ENCODE measurements around the gene C19orf44.

The C19orf44 gene

GRCh38 chr19:16566161-16566560 lies 70.0 kb downstream of the C19orf44 start:
- DNase-seq (ENCODE audit: low spot score), result no peak
- TF ChIP-seq, protein P1, sequence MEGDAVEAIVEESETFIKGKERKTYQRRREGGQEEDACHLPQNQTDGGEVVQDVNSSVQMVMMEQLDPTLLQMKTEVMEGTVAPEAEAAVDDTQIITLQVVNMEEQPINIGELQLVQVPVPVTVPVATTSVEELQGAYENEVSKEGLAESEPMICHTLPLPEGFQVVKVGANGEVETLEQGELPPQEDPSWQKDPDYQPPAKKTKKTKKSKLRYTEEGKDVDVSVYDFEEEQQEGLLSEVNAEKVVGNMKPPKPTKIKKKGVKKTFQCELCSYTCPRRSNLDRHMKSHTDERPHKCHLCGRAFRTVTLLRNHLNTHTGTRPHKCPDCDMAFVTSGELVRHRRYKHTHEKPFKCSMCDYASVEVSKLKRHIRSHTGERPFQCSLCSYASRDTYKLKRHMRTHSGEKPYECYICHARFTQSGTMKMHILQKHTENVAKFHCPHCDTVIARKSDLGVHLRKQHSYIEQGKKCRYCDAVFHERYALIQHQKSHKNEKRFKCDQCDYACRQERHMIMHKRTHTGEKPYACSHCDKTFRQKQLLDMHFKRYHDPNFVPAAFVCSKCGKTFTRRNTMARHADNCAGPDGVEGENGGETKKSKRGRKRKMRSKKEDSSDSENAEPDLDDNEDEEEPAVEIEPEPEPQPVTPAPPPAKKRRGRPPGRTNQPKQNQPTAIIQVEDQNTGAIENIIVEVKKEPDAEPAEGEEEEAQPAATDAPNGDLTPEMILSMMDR (IDR thresholded peaks at IDR 0.05; ENCODE audit: extremely low read depth, missing control alignments), result no peak

DNA sequence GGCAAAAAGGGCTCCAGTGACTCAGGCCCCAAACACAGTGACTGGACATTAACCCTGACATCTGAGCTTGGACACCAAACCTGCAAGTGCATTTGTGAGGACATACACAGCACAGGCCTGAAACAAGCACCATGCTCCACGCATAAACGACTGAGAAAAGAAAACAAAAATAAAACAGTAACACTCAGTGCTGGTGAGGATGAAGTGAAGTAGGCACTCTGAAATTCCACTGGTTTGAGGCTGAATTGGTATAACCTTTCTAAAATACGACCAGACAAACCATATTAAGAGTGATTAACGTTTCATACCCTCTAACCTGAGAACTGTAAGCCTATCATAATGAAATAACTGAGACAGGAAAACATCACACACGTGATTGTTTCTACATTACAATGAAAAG lies 70.5 kb downstream of the C19orf44 start:
- no peak for DNase-seq (ENCODE audit: low spot score)
- TF ChIP-seq, protein P1 (IDR thresholded peaks at IDR 0.05; ENCODE audit: extremely low read depth, missing control alignments), result no peak

GRCh38 chr19:16569609-16570320 lies 73.6 kb downstream of the C19orf44 start:
- DNase-seq (ENCODE audit: low spot score), result no peak
- TF ChIP-seq, protein P1 (IDR thresholded peaks at IDR 0.05; ENCODE audit: extremely low read depth, missing control alignments), result no peak
